MM.1S (cell line): Measurements from ENCODE around the gene DCTN2.

ENCODE experiments used
- DNase-seq: peaks from one replicate; pipeline ENCODE4 v3.0.0-alpha.2; 2015
- H2AFZ ChIP-seq: fragments of 300-600 bp; sonication (generic); 2 replicates; pipeline ENCODE4 v1.6.0; 2016; ENCODE audit warnings: antibody characterized with exemption, low read length
- H3F3A ChIP-seq: fragments of 300-600 bp; sonication (generic); 2 replicates; pipeline ENCODE4 v1.6.1; 2016; ENCODE audit warnings: mild to moderate bottlenecking, antibody characterized with exemption, low read length, moderate library complexity, mixed read lengths; ENCODE audit not compliant: insufficient read depth
- H3K27ac ChIP-seq: fragments of 300-600 bp; sonication (generic); 2 replicates; pipeline ENCODE4 v1.5.1; 2016; ENCODE audit warnings: mild to moderate bottlenecking, low read length
- H3K27me3 ChIP-seq: fragments of 300-600 bp; sonication (generic); replicated peaks from 2 replicates; pipeline ENCODE4 v1.6.0; 2016; ENCODE audit warnings: low read length; ENCODE audit not compliant: insufficient read depth
- H3K36me3 ChIP-seq: fragments of 300-600 bp; sonication (generic); replicated peaks from 2 replicates; pipeline ENCODE4 v1.6.1; 2016; ENCODE audit warnings: mild to moderate bottlenecking, low read length, mixed read lengths; ENCODE audit not compliant: insufficient read depth
- H3K4me1 ChIP-seq: fragments of 300-600 bp; sonication (generic); 2 replicates; pipeline ENCODE4 v1.6.1; 2016; ENCODE audit warnings: low read length, mixed read lengths
- H3K4me2 ChIP-seq: fragments of 300-600 bp; sonication (generic); 2 replicates; pipeline ENCODE4 v1.6.0; 2016; ENCODE audit warnings: low read depth, low read length
- H3K4me3 ChIP-seq: fragments of 300-600 bp; sonication (generic); 2 replicates; pipeline ENCODE4 v1.5.1; 2016; ENCODE audit warnings: low read length, mixed read lengths
- H3K79me2 ChIP-seq: fragments of 300-600 bp; sonication (generic); 2 replicates; pipeline ENCODE4 v1.6.1; 2016; ENCODE audit warnings: mixed run types, low read length, mixed read lengths
- H3K9ac ChIP-seq: fragments of 300-600 bp; sonication (generic); 2 replicates; pipeline ENCODE4 v1.6.1; 2016; ENCODE audit warnings: low read length, mixed read lengths
- H3K9me2 ChIP-seq: fragments of 300-600 bp; sonication (generic); replicated peaks from 2 replicates; pipeline ENCODE4 v1.6.1; 2016; ENCODE audit warnings: mild to moderate bottlenecking, low read length, mixed read lengths; ENCODE audit not compliant: insufficient read depth
- H3K9me3 ChIP-seq: fragments of 300-600 bp; sonication (generic); replicated peaks from 2 replicates; pipeline ENCODE4 v1.6.1; 2016; ENCODE audit warnings: mild to moderate bottlenecking, low read length, mixed read lengths; ENCODE audit not compliant: insufficient read depth
- H4K20me1 ChIP-seq: fragments of 300-600 bp; sonication (generic); 2 replicates; pipeline ENCODE4 v1.6.1; 2016; ENCODE audit warnings: mild to moderate bottlenecking, low read length, moderate library complexity, mixed read lengths; ENCODE audit not compliant: insufficient read depth
- CTCF ChIP-seq: fragments of 300-600 bp; sonication (generic); IDR thresholded peaks from 2 replicates; pipeline ENCODE4 v1.5.1; 2016; ENCODE audit warnings: antibody characterized with exemption, low read length, mixed read lengths
- EZH2 ChIP-seq: fragments of 300-600 bp; sonication (generic); optimal IDR thresholded peaks from 2 replicates; pipeline ENCODE3; 2017; ENCODE audit warnings: low read depth, mild to moderate bottlenecking, antibody characterized with exemption, low read length, mixed read lengths
- EZH2phosphoT487 ChIP-seq: fragments of 300-600 bp; sonication (generic); IDR thresholded peaks from 2 replicates; pipeline ENCODE4 v1.6.1; 2018; ENCODE audit warnings: antibody characterized with exemption, low read length

The DCTN2 gene

DNA sequence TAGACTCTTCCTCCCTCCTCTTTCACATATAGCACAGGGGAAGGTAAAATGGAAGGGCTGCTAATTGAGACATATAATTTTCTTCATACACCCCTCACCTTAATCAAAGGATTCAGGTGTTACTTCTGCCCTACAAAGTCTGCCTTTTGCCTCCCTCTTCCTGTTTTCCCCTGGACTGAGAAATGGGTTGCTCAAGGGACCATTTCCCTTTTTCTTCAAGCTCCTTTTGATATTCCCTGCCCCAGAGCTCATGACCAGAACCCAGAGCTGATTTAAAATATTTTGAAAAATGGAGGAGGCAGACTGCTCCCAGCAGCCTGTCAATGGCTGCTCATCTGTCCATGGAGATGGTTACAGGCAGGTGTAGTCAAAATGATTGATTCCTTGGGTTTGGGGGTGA, 37.7 kb upstream of the DCTN2 start:
- DNase-seq = no peak
- no peaks in the 10 kb centered on the region for H3K79me2 ChIP-seq
- H4K20me1 ChIP-seq = no peaks in the 10 kb centered on the region
- no peaks in the 10 kb centered on the region for H3F3A ChIP-seq
- TF ChIP-seq EZH2 (no peak), CTCF (no peak), EZH2phosphoT487 (no peak)
- H3K4me3 ChIP-seq = no peak overlapping the region
- H3K9me2 ChIP-seq = no peaks in the 10 kb centered on the region
- no peak overlapping the region for H3K27ac ChIP-seq
- H3K9ac ChIP-seq = no peak overlapping the region
- no peaks in the 10 kb centered on the region for H3K9me3 ChIP-seq
- peaks cover 32% of the 10 kb centered on the region for H3K27me3 ChIP-seq
- H3K4me1 ChIP-seq = no peaks in the 10 kb centered on the region
- H3K4me2 ChIP-seq = no peak overlapping the region
- no peaks in the 10 kb centered on the region for H3K36me3 ChIP-seq
- H2AFZ ChIP-seq = no peak overlapping the region

GRCh38 chr12:57584050-57584449, 37.1 kb upstream of the DCTN2 start:
- Histone ChIP-seq H3K4me3 (no peak overlapping the region), H3K9me3 (no peaks in the 10 kb centered on the region), H3K27me3 (peaks cover 32% of the 10 kb centered on the region), H3K27ac (no peak overlapping the region), H3K4me1 (no peaks in the 10 kb centered on the region), H3K79me2 (no peaks in the 10 kb centered on the region), H3K9ac (no peak overlapping the region), H2AFZ (no peak overlapping the region), H3K36me3 (no peaks in the 10 kb centered on the region), H3K4me2 (no peak overlapping the region), H3K9me2 (no peaks in the 10 kb centered on the region), H3F3A (no peaks in the 10 kb centered on the region), H4K20me1 (no peaks in the 10 kb centered on the region)
- no peak for DNase-seq
- TF ChIP-seq CTCF = no peak

GRCh38 chr12:57583008-57583831, 36.2 kb upstream of the DCTN2 start:
- H3F3A ChIP-seq = no peaks in the 10 kb centered on the region
- peak overlapping the region; percentile 47 for H3K4me2 ChIP-seq
- H3K4me1 ChIP-seq = no peaks in the 10 kb centered on the region
- no peak overlapping the region for H3K27ac ChIP-seq
- H3K9me2 ChIP-seq = no peaks in the 10 kb centered on the region
- peak; percentile 86 for DNase-seq
- no peak overlapping the region for H3K9ac ChIP-seq
- H2AFZ ChIP-seq = peak overlapping the region; percentile 44; the same call in 1 of the 2 replicates
- peak overlapping the region; percentile 13; the same call in 1 of the 2 replicates for H3K4me3 ChIP-seq
- no peak for TF ChIP-seq EZH2
- TF ChIP-seq CTCF = peak; percentile 97
- H3K27me3 ChIP-seq = peaks cover 29% of the 10 kb centered on the region
- H3K9me3 ChIP-seq = no peaks in the 10 kb centered on the region
- no peaks in the 10 kb centered on the region for H3K36me3 ChIP-seq
- no peaks in the 10 kb centered on the region for H4K20me1 ChIP-seq
- no peaks in the 10 kb centered on the region for H3K79me2 ChIP-seq
